Keratinocyte (primary cell): ENCODE results near the gene MAPKBP1. TPM values are rescaled to one million over a fixed set of nuclear protein-coding genes. Genes with fewer than 3 reads are reported as not detected.

Source experiments
- DNase-seq: peaks from one replicate; pipeline ENCODE4 v3.0.0-alpha.2; 2011; ENCODE audit warnings: low read depth, missing footprints, low spot score
- FAIRE-seq: peaks from 2 replicates; lab custom pipeline; 2011; peaks lifted over from hg19 to GRCh38; lab: Jason Lieb, UNC
- H2AFZ ChIP-seq: 2 replicates; pipeline ENCODE4 v1.6.0; 2012; ENCODE audit warnings: low read length, control low read depth, inconsistent platforms; ENCODE audit not compliant: control insufficient read depth
- H3K27ac ChIP-seq: 2 replicates; pipeline ENCODE4 v1.5.1; 2011; ENCODE audit warnings: low read length; ENCODE audit not compliant: control insufficient read depth, insufficient read depth
- H3K27me3 ChIP-seq: 3 replicates; pipeline ENCODE4 v1.6.0; 2011; ENCODE audit warnings: low read length; ENCODE audit not compliant: control insufficient read depth, insufficient read depth; ENCODE audit errors: extremely low read depth
- H3K36me3 ChIP-seq, 2 experiments: 2 replicates in 1 of 2; 3 replicates in 1 of 2; pipeline ENCODE4 v1.5.1; 2011; ENCODE audit warnings: low read length in 2 of 2, mild to moderate bottlenecking in 1 of 2; ENCODE audit not compliant: control insufficient read depth in 2 of 2, insufficient read depth in 2 of 2; ENCODE audit errors: extremely low read depth in 1 of 2
- H3K4me1 ChIP-seq: 3 replicates; pipeline ENCODE4 v1.5.1; 2011; ENCODE audit warnings: low read length; ENCODE audit not compliant: control insufficient read depth, insufficient read depth; ENCODE audit errors: extremely low read depth
- H3K4me2 ChIP-seq: 3 replicates; pipeline ENCODE4 v1.6.0; 2011; ENCODE audit warnings: low read depth, low read length; ENCODE audit not compliant: control insufficient read depth, insufficient read depth; ENCODE audit errors: extremely low read depth
- H3K4me3 ChIP-seq, 3 experiments: fragments of 200-600 bp in 1 of 3; sonication (generic) in 1 of 3; 2 replicates in 2 of 3; 3 replicates in 1 of 3; pipeline ENCODE4 v1.5.1; 2011 to 2016; ENCODE audit warnings: low read length in 3 of 3, mild to moderate bottlenecking in 3 of 3, control low read depth in 2 of 3, inconsistent platforms in 1 of 3, low read depth in 1 of 3, mixed read lengths in 1 of 3, mixed run types in 1 of 3, moderate library complexity in 1 of 3; ENCODE audit not compliant: control insufficient read depth in 2 of 3, insufficient read depth in 2 of 3; ENCODE audit errors: extremely low read depth in 1 of 3
- H3K79me2 ChIP-seq: 2 replicates; pipeline ENCODE4 v1.6.0; 2012; ENCODE audit warnings: low read length; ENCODE audit not compliant: control insufficient read depth, insufficient read depth
- H3K9ac ChIP-seq: 3 replicates; pipeline ENCODE4 v1.6.0; 2011; ENCODE audit warnings: low read length; ENCODE audit not compliant: control insufficient read depth, insufficient read depth; ENCODE audit errors: extremely low read depth
- H3K9me1 ChIP-seq: 3 replicates; pipeline ENCODE4 v1.6.0; 2011; ENCODE audit warnings: low read length; ENCODE audit not compliant: control insufficient read depth, insufficient read depth; ENCODE audit errors: extremely low read depth
- H3K9me3 ChIP-seq: 2 replicates; pipeline ENCODE4 v1.5.1; 2012; ENCODE audit warnings: low read depth, low read length; ENCODE audit not compliant: control insufficient read depth
- H4K20me1 ChIP-seq: 3 replicates; pipeline ENCODE4 v1.6.0; 2011; ENCODE audit warnings: low read length; ENCODE audit not compliant: control insufficient read depth, insufficient read depth; ENCODE audit errors: extremely low read depth
- CTCF ChIP-seq, 3 experiments: IDR thresholded peaks in 1 of 3; conservative IDR thresholded peaks in 1 of 3; optimal IDR thresholded peaks in 1 of 3; 2 replicates in 2 of 3; 3 replicates in 1 of 3; pipeline versions ENCODE3 to v1.5.1; 2011; ENCODE audit warnings: low read length in 3 of 3, mild to moderate bottlenecking in 3 of 3, moderate library complexity in 2 of 3, control low read depth in 1 of 3, inconsistent platforms in 1 of 3; ENCODE audit not compliant: insufficient read depth in 2 of 3; ENCODE audit errors: extremely low read depth in 1 of 3
- EZH2 ChIP-seq: IDR thresholded peaks from one replicate; pipeline ENCODE4 v1.6.1; 2012; ENCODE audit warnings: inconsistent platforms, mild to moderate bottlenecking, low read length, moderate library complexity
- dilution Hi-C: fragments of 300-500 bp; cut with MboI; formaldehyde crosslinking; loops from one replicate; pipeline ENCODE4 v1.7.0; 2020; ENCODE audit warnings: low sequenced_read_pairs; ENCODE audit not compliant: extremely low pct_ligation_motif_present
- polyA plus RNA-seq, 5 experiments: library from polyadenylated mRNA; depleted of rRNA in 3 of 5; stranded (reverse) in 3 of 5; stranded (forward) in 1 of 5; unstranded in 1 of 5; fragments of >200 nt; gene quantifications; 1 replicate in 1 of 5; 2 replicates in 3 of 5; 3 replicates in 1 of 5; pipeline versions ENCODE4 v1.2.1 to v1.2.3, GENCODE V29; 2011 to 2012; ENCODE audit warnings: missing spikeins in 2 of 5, low read depth in 1 of 5, low replicate concordance in 1 of 5

Gene MAPKBP1
- polyA plus RNA-seq, 1 donor (not counting 4 experiments of a cell fraction or from before 2014, with no cell fraction given), result 18.3 TPM

- Histone ChIP-seq H3K36me3 (peaks cover 19 to 28% of the 10 kb centered on the region in 2 experiments), H3K27ac (no peak overlapping the region), H3K9ac (no peak overlapping the region), H3K4me3 (no peak overlapping the region), H3K9me1 (no peaks in the 10 kb centered on the region), H4K20me1 (no peaks in the 10 kb centered on the region), H3K27me3 (peaks cover 8% of the 10 kb centered on the region), H2AFZ (no peak overlapping the region), H3K4me2 (no peak overlapping the region), H3K79me2 (no peaks in the 10 kb centered on the region), H3K4me1 (peaks cover 22% of the 10 kb centered on the region), H3K9me3 (no peaks in the 10 kb centered on the region)
- no peak for FAIRE-seq
- TF ChIP-seq EZH2, result no peak
- TF ChIP-seq CTCF (optimal IDR thresholded peaks at IDR 0.05 in 1 of 3, IDR thresholded peaks at IDR 0.05 in 1 of 3, conservative IDR thresholded peaks at IDR 0.05 in 1 of 3; ENCODE audit: extremely low read depth in 1 of 3, insufficient read depth in 2 of 3, low read length in 3 of 3), result no peak
- no peak for DNase-seq
- dilution Hi-C loops, result no loop called here
Measured at GRCh38 chr15:41848631-41849030, 74.3 kb downstream of the MAPKBP1 start.

DNA sequence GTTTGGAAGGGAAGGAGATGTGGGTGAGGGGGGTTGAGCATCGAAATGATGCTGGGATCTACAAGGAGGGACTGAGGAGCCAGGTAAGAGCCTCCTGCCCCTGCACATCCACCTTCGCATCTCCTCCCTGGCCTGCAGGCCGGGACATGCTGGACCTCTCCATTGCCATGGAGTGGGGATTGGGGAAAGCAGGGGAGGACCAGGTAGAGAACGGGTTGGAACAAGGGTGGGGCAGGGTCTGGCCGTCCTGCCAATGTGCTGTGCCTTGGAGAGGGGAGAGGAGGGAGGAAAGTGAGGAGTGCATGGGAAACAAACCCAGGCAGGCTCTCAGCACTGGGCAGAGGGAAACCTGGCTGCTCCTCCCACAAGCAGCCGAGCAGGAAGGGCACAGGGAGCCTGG, 74.9 kb downstream of the MAPKBP1 start:
- H4K20me1 ChIP-seq, result no peaks in the 10 kb centered on the region
- H3K4me1 ChIP-seq, result peaks cover 22% of the 10 kb centered on the region
- H3K27ac ChIP-seq, result no peak overlapping the region
- no peak overlapping the region for H3K4me3 ChIP-seq
- dilution Hi-C loops, result no loop called here
- DNase-seq (no peak), FAIRE-seq (peak; percentile 86)
- no peaks in the 10 kb centered on the region for H3K79me2 ChIP-seq
- peak overlapping the region; percentile 39 for H3K4me2 ChIP-seq
- no peak overlapping the region for H3K9ac ChIP-seq
- no peak overlapping the region for H2AFZ ChIP-seq
- H3K9me1 ChIP-seq, result no peaks in the 10 kb centered on the region
- TF ChIP-seq EZH2, result no peak
- TF ChIP-seq CTCF (optimal IDR thresholded peaks at IDR 0.05 in 1 of 3, IDR thresholded peaks at IDR 0.05 in 1 of 3, conservative IDR thresholded peaks at IDR 0.05 in 1 of 3; ENCODE audit: extremely low read depth in 1 of 3, insufficient read depth in 2 of 3, low read length in 3 of 3), result no peak
- peaks cover 11% of the 10 kb centered on the region for H3K27me3 ChIP-seq
- H3K36me3 ChIP-seq, result peaks cover 19 to 24% of the 10 kb centered on the region in 2 experiments
- no peaks in the 10 kb centered on the region for H3K9me3 ChIP-seq
